Measurements from ENCODE around the gene MIA2. TPM values are rescaled to one million over a fixed set of nuclear protein-coding genes. Genes with fewer than 3 reads are reported as not detected.

MIA2 gene
- total RNA-seq, 1 donor from 2014 or later, result 34.2 TPM

DNA sequence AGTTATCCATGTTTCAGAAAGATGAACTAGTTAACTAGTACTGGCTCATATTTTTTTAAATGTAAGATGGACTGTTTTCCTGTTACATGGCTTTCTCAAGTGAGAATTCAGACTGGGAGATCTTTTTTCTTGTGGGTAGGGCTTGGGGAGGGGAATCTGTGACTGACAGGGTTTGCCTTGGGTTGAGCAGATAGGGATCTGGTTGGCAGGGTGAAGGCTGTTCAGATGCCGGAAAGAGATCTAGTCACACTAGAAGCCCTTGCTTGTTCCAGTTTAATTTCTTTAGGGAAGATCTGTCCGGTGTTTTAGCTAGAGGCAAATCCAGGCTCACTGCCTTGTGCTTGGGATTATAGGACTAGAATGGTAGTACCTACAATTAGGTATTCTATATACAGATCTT lies 135.3 kb downstream of the MIA2 start:
- no peak overlapping the region for H3K27ac ChIP-seq
- H3K27me3 ChIP-seq (ENCODE audit: low read depth), result no peaks in the 10 kb centered on the region
- peaks cover 6% of the 10 kb centered on the region for H3K36me3 ChIP-seq
- intact Hi-C loops (cut with DNase I), result no loop called here
- peaks cover 13% of the 10 kb centered on the region for H3K9me3 ChIP-seq
- no peak for DNase-seq
- no peaks in the 10 kb centered on the region for H3K4me1 ChIP-seq
- no peak overlapping the region for H3K4me3 ChIP-seq
- ATAC-seq, result no peak
- TF ChIP-seq, protein P1, sequence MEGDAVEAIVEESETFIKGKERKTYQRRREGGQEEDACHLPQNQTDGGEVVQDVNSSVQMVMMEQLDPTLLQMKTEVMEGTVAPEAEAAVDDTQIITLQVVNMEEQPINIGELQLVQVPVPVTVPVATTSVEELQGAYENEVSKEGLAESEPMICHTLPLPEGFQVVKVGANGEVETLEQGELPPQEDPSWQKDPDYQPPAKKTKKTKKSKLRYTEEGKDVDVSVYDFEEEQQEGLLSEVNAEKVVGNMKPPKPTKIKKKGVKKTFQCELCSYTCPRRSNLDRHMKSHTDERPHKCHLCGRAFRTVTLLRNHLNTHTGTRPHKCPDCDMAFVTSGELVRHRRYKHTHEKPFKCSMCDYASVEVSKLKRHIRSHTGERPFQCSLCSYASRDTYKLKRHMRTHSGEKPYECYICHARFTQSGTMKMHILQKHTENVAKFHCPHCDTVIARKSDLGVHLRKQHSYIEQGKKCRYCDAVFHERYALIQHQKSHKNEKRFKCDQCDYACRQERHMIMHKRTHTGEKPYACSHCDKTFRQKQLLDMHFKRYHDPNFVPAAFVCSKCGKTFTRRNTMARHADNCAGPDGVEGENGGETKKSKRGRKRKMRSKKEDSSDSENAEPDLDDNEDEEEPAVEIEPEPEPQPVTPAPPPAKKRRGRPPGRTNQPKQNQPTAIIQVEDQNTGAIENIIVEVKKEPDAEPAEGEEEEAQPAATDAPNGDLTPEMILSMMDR (IDR thresholded peaks at IDR 0.05), result no peak

- H3K4me3 ChIP-seq, result no peak overlapping the region
- no peaks in the 10 kb centered on the region for H3K4me1 ChIP-seq
- H3K9me3 ChIP-seq, result no peaks in the 10 kb centered on the region
- peaks cover 6% of the 10 kb centered on the region for H3K36me3 ChIP-seq
- H3K27me3 ChIP-seq (ENCODE audit: low read depth), result no peaks in the 10 kb centered on the region
- no peak for ATAC-seq
- no peak overlapping the region for H3K27ac ChIP-seq
- DNase-seq, result no peak
- intact Hi-C loops (cut with DNase I), result no loop called here
- TF ChIP-seq, protein P1 (IDR thresholded peaks at IDR 0.05), result no peak
Measured at GRCh38 chr14:39370415-39370814, 136.7 kb downstream of the MIA2 start.

- TF ChIP-seq, protein P1 (IDR thresholded peaks at IDR 0.05), result no peak
- intact Hi-C loops (cut with DNase I), result no loop called here
- H3K27ac ChIP-seq, result no peak overlapping the region
- H3K9me3 ChIP-seq, result no peaks in the 10 kb centered on the region
- H3K27me3 ChIP-seq (ENCODE audit: low read depth), result no peaks in the 10 kb centered on the region
- H3K4me1 ChIP-seq, result no peaks in the 10 kb centered on the region
- H3K4me3 ChIP-seq, result no peak overlapping the region
- DNase-seq (no peak), ATAC-seq (no peak)
- H3K36me3 ChIP-seq, result peaks cover 6% of the 10 kb centered on the region
Measured at GRCh38 chr14:39372656-39373055, 138.9 kb downstream of the MIA2 start.

DNA sequence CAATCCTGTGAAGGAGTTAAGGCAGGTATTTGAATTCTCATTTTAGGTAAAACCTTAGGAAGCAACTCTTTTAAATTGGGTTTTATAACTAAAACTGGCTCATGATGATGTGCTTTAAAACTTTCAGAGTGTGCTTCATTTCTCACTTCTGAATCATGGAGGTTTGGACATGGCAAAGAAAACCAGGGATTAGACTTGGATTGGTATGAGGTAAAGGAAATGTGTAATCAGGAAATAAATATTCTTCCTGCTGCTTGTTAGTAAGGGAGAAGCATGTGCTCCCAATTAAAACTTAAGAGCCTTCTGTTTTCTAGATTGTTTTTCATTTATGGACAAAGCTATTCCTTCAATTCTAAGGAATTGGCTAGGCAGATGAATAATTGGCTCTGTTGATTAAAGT lies 141.1 kb downstream of the MIA2 start:
- Histone ChIP-seq H3K27me3 (ENCODE audit: low read depth) (no peaks in the 10 kb centered on the region), H3K27ac (no peak overlapping the region), H3K4me3 (no peak overlapping the region), H3K9me3 (no peaks in the 10 kb centered on the region), H3K4me1 (no peaks in the 10 kb centered on the region), H3K36me3 (peaks cover 6% of the 10 kb centered on the region)
- ATAC-seq, result no peak
- intact Hi-C loops (cut with DNase I), result no loop called here
- no peak for DNase-seq
- TF ChIP-seq, protein P1 (IDR thresholded peaks at IDR 0.05), result no peak

- H3K9me3 ChIP-seq, result no peaks in the 10 kb centered on the region
- intact Hi-C loops (cut with DNase I), result no loop called here
- DNase-seq, result no peak
- H3K4me3 ChIP-seq, result no peak overlapping the region
- H3K4me1 ChIP-seq, result no peaks in the 10 kb centered on the region
- no peak for ATAC-seq
- H3K36me3 ChIP-seq, result no peaks in the 10 kb centered on the region
- no peaks in the 10 kb centered on the region for H3K27me3 ChIP-seq (ENCODE audit: low read depth)
- TF ChIP-seq, protein P1 (IDR thresholded peaks at IDR 0.05), result no peak
- no peak overlapping the region for H3K27ac ChIP-seq
Measured at GRCh38 chr14:39376667-39377403, 143.1 kb downstream of the MIA2 start.

Measured in lower lobe of right lung (tissue), 2 donors.